NCI-H1417 (cell line): ENCODE data around the gene KLHL35.
"Not testable (repeated sequence)": the region's sequence is repeated elsewhere in the genome, so short reads cannot be mapped to it uniquely, and the experiment has no call there.

Source experiments
- DNase-seq, 3 experiments: peaks; one replicate each; lab custom pipeline; 2025; lab: John Stamatoyannopoulos, UW

KLHL35 gene

DNA sequence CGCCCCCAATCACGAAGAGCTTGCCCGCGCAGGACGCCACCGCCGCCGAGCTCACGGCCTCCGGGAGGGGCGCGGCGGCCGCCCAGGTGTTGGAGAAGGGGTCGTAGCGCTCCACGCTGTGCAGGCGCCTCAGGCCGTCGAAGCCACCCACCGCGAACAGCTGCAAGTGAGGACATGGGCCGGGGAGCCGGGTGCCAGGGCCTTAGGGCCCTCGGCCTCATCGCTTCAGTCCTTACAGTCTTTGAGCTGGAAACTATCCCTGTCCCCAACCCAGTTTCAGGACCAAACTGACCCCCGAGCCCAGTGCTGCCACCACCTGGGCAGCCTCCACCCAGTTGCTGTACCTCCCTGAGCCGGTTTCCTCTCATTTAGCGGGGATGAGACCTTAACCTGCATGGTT is 7.6 kb downstream of the KLHL35 start:
- DNase-seq = no peak

DNA sequence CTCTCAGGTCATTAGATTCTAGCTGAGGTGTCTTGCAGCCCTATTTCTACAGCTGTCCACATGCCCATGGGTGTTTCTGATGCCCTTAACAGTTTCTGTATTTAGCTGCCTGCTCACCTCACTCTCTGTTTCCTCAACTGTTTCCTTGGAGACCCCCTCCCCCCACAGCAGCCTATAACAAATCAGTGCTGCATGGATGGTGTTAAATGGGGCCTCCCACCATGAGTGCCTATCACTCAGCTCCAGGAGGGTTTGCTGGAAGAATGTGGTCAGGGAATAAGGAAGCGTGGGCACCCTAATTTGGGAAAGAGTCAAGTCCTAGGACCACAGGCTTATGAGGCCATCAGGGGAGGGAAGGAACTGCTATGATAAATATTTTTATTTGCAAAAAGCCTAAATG is 8.6 kb downstream of the KLHL35 start:
- DNase-seq = peak; percentile 32 to 68 (median 35)

DNA sequence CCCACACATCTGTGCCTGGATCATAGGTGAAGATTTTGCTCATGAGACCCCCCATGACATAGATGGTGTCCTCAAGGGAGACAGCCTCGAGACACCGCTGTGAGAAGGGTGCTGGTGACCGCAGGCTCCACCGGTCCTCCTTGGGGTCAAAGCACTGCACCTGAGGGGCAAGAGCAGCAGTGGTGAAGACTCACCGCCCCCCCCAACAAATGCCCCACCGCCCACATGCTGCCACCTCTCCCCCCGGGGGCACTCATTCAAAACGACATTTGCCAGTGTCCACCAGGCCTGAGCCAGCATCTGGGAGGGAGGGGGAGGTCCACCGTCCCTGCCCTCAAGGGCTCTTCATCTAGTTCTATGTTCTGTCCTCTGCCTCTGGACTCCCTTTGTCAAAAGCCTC is 9.3 kb downstream of the KLHL35 start:
- no peak for DNase-seq

- peak; percentile 30 to 86 (median 64) for DNase-seq
Measured at GRCh38 chr11:75422248-75423231, 10.5 kb downstream of the KLHL35 start.

GRCh38 chr11:75421902-75422247 is 11.1 kb downstream of the KLHL35 start:
- no peak for DNase-seq

- DNase-seq = no peak
Measured at GRCh38 chr11:75421035-75421602, 11.9 kb downstream of the KLHL35 start.

DNA sequence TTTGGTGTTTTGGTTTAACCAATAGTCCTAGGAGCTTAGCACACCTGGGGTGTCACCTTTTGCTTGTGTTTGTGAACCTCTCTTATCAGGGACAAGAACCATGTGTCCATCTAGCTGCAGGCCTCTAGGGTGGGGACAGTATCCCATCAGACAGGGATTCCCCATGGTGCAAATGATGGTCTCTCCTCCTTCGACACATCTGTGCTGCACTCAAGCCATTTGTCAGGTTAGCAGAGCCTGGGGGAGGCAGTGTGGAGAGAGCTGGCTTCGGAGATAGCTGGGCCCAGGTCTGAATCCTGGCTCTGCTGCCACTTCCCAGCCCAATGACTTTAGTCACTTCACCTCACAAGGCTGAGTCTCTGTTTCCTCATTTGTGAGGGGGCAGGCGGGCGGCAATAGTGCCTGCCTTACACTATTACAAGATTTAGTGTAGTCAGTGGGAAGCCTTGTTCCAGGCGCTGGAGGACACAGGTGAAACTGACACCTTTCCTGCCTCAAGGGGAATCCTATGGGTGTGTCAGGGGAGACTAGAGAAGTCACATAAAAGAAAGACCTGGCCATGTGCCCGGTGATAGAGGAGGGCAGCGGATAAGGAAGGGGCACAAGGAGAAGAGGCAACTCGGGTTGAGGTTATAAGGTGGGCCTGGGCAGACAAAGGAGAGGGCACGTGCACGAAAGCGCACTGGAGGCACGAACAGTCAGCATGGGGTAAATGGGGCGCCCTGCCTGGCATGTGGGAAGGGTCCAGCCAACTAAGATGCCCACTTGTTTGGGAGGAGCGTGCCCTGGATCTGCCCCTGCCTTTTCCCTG is 12.6 kb downstream of the KLHL35 start:
- DNase-seq = peak in 1 of 3 experiments; percentile 10

DNA sequence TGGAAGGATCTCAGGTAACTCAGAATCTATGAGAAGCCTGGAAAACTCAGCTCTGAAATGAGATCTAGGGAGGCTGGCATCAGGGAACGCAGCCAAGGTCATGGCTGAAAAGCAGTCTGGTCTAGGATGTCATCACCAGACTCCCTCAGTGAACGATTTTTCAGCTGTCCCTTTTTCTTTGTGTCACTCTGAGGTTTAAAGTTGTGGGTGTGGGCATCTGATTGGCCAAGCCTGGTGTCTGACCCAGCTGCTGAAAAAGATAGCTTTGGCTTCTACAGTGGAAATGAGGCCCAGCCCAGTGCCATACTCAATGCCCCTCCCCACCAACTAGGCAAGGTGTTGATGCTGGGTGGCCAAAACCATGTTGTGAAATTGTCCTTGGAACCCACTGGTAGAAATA is 19.1 kb downstream of the KLHL35 start:
- no peak for DNase-seq

DNA sequence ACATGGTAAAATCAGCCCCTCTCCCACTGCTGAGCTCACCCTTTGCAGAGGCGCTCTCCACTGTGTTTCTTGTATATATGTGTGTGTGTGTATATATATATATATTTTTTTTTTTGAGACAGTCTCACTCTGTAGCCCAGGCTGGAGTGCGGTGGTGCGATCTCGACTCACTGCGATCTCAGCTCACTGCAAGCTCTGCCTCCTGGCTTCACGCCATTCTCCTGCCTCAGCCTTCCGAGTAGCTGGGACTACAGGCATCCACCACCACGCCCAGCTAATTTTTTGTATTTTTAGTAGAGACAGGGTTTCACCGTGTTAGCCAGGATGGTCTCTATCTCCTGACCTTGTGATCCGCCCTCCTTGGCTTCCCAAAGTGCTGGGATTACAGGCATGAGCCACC is 19.9 kb downstream of the KLHL35 start:
- DNase-seq = not testable (repeated sequence)

- DNase-seq = not testable (repeated sequence)
Measured at GRCh38 chr11:75409971-75410370, 23.0 kb downstream of the KLHL35 start.

- DNase-seq = no peak
Measured at GRCh38 chr11:75408957-75409219, 24.1 kb downstream of the KLHL35 start.

DNA sequence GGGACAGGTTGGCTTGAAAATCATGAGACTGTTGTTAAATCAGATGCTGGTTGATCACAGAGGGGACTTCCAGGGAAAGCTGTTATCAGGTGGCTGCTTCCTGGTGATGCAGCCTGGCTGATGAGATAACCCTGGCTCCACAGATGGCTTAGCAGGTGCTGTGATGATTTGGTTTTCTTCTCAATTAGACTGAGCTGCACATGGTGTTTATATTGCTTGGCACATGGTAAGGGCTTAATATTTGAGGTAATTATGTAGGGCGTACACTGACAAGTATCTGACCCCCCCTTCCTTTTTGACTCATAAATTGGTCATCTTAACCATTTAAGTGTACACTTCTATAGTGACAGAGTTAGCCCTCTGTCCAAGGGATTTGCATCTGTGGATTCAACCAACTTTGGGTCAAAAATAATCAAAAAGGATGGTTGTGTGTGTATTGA is 26.6 kb downstream of the KLHL35 start:
- DNase-seq = peak in 2 of 3 experiments; percentile 51 to 88

GRCh38 chr11:75403983-75404658 is 28.9 kb downstream of the KLHL35 start:
- peak in 1 of 3 experiments; percentile 23 for DNase-seq

DNA sequence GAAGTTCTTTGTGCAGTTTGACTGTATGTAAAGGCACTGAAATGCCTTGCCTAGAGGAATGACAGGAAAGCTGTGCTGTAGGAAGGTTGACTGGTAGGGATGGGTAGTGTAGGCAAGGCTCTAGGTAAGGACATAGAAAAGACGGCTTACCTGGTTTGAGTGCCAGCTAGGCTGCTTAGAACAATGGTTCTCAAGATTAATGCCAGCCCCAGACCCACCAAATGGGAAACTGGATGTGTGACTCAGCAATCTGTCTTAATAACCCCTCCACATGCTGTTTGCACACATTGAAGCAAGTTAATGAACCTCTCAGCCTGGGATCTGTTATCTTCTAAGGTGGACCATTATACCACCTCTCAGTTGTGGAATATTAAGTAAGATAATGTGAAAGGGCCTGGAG is 30.0 kb downstream of the KLHL35 start:
- peak in 2 of 3 experiments; percentile 6 to 35 for DNase-seq

- DNase-seq = no peak
Measured at GRCh38 chr11:75402002-75402773, 30.8 kb downstream of the KLHL35 start.

- peak in 2 of 3 experiments; percentile 46 to 56 for DNase-seq
Measured at GRCh38 chr11:75400146-75400865, 32.7 kb downstream of the KLHL35 start.

DNA sequence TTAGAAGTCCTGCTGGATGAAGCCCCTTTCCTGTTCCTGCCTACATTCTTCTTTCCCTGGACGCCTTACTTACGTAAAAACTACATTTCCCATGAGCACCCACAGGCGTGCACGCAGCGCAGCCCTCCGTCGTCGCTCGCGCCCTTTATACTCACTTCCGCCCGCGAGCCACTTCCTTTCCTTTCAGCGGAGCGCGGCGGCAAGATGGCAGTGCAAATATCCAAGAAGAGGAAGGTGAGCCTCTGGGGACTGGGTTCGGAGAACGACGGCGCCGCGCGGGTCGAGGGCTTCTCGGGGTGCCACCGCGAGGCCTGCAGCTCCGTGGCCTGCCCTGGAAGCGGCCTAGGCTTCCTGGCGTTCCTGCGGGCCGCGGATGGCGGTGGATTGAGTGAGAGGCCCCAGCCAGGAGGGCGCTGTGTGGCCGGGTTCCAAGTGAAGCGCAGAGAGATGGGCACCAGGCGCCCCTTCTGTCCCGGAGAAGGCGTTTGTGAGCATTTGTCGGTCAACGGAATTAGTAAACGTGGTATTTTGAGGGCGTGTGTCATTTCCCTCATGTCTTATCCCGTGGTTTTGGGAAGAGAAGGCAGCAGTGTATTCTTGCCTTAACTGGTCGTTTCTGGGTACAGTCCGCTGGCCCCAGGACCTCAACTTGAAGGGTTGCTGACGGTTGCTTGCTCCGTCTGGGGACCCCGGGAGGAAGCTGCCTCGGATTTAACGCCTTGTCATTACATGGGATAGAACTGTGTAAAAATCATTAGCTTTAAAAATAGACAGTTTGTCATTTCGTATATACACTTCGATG is 33.5 kb downstream of the KLHL35 start, which contains the start of gene RPS3:
TSS of gene RPS3 (plus strand) at position 175 of the 802 bp plus-strand sequence. CDS start at position 205, 30 bp downstream.
- DNase-seq = peak; percentile 90 to 97 (median 95)

GRCh38 chr11:75398906-75399305 is 34.1 kb downstream of the KLHL35 start:
- no peak for DNase-seq

GRCh38 chr11:75394085-75394840 is 38.7 kb downstream of the KLHL35 start:
- DNase-seq = no peak
